HG02678 (cell line): Measurements from ENCODE around the gene MACF1.

Experiments
- ATAC-seq: cut with Tn5 transposase; IDR thresholded peaks from one replicate; pipeline ENCODE4 v1.9.1; 2021; ENCODE audit warnings: mild to moderate bottlenecking, moderate library complexity; ENCODE audit not compliant: unreplicated experiment

The MACF1 gene

DNA sequence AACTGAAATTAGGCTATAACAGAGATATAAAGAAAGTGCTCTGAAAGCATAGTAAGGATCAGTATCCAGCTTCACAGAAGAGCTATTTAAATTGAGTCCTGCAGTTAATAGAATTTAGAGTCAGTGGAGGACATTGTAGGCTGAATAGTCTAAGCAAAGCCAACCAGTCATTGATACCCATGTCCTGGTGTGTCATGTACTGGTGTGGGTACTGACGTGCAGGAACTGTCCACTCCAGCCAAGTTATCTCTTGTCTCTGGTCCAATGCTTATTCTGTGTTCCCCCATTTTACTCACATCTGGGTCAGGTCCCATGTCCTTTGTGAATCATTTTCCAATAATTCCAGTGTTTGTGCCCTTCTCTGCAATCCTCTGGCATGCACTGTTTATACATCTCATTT is 90.0 kb downstream of the MACF1 start:
- no peak for ATAC-seq

DNA sequence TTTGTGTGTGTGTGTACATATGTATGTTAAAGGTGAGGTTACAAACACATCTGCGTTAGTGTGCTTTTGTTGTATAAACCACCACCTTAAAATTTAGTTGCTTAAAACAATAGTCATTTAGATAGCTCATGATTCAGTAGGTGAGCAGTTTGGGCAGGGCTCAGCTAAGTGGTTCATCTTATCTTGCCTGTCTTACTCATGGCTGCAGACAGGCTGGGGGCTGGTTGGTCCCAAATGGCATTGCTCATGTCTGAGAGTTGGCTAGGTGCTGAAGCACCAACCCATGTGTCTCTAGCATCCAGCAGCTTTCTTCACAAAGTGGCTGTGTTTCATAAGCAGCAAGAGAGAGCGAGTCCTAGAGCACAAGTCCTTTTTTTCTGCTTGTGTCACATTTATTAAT is 91.4 kb downstream of the MACF1 start:
- no peak for ATAC-seq

DNA sequence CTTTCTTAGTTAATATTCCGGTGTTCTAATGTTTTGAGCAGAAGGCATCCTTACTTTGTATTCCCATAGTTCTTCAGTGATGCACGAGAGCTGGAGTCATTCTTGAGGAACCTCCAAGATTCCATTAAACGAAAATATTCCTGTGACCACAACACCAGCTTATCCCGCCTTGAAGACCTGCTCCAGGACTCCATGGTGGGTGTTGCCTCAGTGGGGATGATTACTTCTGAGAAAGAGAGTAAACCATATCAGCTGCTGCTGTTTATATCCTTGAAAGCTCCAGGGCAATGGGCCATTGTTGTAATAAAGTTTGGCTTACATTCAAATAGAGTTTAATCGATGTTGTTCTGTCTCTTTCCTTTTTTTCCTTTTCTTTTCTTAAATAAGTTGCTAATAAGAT is 93.1 kb downstream of the MACF1 start:
- ATAC-seq = no peak

DNA sequence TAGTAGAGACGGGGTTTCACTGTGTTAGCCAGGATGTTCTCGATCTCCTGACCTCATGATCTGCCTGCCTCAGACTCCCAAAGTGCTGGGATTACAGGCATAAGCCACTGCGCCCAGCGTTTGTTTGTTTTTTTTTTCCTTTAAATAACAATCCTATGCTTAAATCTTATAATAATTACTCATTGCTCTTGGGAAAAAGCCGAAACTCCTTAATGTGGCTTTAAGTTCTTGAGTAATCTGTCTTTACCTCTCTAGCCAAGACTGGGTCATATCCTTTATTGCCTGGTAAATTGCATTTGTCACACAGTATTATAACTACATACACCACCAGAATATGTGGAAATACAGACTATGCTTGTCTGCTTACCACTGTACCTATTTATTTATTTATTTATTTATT is 97.1 kb downstream of the MACF1 start:
- no peak for ATAC-seq

DNA sequence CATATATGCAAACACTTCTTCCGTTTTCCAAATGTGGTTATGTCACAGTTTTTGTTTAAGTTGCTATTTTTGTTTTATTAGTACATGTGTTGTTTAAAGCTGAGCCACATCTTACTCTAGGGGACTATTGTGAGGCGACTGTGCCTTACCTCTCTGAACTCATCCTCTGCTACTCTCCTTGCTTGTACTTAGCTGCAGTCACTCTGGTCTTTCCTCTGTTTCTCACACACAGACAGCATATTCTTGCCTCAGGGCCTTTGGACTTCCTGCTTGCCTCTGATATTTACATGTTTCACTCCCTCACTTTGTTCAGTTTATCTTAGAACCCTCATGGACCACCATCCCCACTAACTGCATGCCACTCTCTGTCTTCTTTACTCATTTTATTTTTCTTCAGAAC is 101.1 kb downstream of the MACF1 start:
- ATAC-seq = no peak

DNA sequence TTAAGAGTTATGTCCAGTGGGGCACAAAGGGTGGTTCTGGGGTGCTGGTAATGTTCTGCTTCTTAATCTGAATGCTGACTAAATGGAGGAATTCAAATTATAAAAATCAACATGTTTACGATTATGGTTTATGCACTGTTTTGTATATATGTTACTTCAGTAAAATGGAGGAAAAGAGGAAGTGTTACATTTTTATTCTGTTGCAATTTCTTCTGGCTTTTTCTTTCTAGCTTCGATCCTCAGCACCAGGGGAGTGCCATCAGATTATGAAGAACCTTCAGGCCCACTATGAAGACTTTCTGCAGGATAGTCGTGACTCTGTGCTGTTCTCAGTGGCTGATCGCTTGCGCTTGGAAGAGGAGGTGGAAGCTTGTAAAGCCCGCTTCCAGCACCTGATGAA is 105.5 kb downstream of the MACF1 start:
- no peak for ATAC-seq

DNA sequence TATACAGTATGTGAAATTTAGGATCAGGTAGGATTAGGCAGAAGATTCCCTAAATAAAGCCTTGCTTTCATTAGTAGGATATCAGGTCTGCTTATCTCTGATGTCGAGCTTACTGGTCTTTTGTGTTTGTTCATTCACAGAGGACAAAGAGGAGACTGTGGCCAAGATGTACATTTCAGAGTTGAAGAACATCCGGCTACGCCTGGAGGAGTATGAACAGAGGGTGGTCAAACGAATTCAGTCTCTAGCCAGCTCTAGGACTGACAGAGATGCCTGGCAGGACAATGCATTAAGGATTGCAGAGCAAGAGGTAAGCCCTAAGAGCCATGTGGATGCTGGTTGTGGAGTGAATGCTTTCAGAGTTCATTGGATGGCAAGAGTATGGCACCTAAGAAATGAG is 106.2 kb downstream of the MACF1 start:
- no peak for ATAC-seq

DNA sequence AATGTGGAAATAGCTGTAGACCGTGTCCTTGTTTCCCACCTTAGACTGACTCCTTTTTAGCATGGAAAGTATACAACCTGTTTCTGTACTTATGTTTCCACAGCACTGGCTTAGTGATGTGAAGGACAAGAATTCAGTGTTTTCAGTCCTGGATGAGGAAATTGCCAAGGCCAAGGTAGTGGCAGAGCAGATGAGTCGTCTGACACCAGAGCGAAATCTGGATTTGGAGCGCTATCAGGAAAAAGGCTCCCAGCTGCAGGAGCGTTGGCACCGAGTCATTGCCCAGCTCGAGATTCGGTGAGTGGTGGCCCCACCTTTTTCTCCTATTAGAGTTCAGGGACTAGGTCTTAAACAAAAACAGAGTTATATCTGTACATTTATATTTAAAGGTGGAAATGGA is 112.6 kb downstream of the MACF1 start:
- no peak for ATAC-seq

DNA sequence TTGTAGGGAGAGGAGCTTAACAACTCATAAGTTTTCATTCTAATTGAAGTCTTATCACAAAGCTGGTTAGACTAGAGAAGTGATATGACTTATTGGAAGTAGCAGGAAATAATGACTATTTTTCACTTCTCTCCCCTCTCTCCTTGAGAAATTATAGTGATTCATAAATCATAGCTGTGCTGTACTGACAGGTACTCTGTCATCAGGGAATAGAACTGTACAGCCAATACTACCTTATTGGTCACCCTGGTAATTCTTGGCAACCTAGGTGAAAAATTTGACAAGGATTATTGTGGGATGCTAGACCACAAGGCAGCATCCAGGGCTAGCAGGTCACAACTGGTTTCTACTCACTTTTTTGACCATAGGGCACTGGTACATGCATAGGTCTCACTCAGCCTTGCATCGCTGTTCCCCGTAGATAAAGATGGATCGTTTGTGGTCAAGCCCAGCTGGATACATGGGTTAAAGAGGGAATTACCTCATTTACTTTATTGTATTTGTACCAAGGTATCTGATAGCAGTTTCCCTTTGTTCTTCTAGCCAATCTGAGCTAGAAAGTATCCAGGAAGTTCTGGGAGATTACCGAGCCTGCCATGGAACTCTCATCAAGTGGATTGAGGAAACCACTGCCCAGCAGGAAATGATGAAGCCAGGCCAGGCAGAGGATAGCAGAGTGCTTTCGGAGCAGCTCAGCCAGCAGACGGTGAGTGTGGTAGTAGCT is 113.6 kb downstream of the MACF1 start:
- ATAC-seq = no peak

DNA sequence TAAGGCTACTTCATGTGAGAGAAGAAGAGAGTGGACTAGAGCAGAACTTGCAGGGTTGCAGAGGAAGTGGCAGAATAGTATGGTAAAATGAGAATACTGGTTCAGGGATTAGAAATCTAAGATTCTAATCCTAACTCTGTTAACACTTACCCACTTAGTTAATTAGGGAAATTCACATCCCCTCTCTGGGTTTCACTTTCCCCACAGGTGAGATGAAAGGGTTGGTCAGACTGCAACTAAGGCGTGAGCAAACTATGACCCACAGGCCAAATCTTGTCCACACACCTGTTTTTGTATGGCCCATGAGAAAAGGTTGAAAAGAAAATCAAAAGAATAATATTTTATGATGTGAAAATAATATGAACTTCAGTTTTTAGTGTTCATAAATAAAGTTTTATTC is 117.5 kb downstream of the MACF1 start:
- peak; percentile 61 for ATAC-seq

DNA sequence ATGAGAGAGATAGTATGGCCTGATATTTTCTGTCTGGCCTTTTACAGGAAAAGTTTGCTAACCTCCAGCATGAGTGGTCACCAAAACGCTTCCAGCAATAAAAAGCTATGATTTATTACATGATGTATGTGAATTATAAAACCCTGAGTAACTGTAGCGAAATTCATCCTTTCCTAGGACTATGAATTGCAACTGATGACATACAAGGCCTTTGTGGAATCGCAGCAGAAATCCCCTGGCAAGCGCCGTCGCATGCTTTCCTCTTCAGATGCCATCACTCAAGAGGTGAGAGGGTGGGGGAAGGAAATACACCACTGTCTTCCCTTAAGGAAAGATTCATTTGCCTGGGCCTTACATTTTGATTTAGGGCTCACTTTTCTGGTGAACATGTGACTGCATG is 117.9 kb downstream of the MACF1 start:
- ATAC-seq = no peak

DNA sequence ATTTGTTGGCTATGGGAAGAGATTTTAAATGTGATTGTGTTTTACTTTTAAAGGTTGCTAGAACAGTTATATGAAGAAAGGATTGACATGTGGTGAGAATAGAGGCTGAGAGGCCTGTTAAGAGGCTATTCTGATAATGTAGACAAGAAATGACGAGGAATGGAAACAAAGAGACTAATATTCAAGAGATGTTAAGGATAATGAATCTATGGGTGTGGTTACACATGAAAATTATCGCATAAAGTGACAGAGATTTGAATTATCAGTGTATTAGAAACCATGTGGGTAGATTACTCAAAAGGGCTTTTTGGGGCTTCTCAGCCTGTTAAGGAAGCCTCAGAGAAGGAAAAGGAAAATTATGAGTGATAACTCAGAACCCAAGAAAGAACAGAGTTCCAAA is 120.4 kb downstream of the MACF1 start:
- ATAC-seq = no peak

DNA sequence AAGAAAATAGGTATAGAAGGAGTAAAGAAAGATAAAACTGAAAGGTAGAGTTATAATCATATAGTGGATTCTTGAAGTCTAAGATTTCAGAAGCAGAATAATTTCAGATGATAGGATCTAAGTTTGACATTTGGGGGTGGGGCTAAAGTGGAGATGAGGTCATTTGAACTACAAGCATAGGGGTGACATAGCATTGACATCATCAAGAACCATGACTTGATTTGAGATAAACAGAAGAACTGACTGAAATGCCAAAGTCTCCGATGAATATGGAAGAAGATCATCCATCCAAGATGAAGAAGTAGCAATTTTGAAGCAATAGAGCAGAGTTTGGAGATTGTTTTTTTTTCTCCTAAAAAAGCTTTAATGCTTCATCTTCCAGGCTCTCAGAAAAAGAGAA is 122.3 kb downstream of the MACF1 start:
- no peak for ATAC-seq

DNA sequence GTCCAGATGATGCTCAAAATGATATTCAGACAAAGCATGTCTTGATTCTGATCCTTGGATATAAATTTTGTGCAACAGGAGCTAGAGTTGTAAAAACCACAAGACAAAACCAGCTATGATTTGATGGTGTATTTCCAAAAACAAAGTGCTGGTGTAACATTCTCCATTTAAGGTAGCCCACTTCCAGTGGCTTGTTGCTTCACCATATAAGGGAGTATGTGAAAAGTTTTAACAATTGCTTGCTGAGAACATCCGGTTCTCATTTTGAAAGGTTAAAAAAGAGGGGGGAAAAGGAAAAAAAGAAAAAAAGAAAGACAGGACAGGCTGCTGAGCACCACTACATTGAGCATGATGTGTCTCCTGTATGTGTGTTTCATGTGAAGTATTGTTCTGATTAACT is 123.6 kb downstream of the MACF1 start:
- no peak for ATAC-seq

DNA sequence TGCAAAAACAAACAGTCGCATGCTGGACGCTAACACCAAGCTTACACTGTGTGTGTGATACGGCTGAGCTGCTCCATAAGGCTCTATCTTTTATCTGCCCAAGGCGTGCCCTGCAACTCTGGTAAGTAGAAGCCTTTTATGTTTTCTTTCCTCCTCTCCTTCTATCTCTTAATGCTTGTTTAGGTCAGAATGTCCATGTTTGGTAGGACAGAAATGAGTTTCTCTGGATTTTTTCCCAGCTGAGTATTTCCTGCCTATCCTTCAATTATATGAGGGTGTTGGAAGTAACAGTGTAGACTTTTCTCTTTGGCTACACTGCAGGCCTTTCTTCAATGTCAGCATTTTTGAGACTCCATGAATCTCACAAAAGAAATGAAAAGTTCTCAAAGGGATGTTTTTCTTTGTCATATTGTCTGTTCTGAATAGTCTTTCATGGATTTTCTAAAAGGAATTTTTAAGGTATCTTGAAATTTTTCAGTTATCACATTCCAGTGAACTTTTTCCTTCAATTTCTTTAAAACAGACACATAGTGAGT is 124.2 kb downstream of the MACF1 start:
- no peak for ATAC-seq

DNA sequence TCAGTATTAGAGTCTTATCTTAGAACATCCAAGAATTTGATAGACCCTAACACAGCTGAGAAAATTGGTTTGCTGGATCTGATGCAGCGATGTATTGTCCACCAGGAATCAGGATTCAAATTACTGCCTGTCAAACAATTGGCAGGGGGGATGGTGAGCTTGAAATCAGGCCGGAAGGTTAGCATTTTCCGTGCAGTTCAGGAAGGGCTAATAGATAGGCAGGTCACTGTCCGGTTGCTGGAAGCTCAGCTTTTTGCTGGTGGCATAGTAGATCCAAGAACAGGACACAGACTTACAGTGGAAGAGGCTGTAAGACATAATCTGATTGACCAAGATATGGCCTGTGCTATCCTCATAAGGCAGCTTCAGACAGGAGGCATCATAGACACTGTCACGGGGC is 127.2 kb downstream of the MACF1 start:
- ATAC-seq = no peak

DNA sequence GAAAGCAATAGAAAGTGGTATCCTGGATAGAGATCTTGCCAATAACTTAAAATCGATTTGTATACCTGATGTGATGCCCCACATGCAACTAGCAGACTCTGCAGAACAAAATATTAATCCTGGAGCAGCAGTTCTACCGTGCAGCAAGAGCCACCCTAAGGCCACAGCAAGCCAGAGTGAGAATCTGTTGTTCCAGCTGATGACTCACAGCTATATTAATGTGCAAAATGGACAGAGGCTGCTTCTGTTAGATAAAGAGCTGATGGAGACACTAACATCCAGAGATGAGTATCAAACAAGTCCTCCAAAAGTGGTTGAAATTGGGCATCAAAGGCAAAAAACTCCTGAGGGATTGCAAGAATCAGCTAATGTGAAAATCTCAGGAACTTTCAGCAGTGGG is 127.8 kb downstream of the MACF1 start:
- no peak for ATAC-seq

DNA sequence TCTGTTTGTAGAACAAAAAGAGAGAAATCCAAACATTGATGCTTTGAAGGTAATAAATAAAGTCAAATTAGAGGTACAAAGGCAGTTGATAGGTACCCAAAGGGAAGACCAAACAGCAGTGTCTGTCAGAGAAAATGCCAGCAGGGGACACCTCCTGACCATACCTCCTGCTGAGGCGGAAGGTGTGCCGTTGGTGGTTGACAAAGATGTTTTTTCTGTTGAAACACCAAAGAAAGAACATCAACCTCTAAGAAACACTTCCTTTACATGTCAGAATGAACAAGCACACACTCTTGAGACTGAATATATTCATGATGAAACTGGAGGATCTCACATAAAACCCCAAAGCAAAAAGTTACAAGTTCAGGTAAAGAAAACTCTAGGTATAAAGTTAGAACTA is 128.3 kb downstream of the MACF1 start:
- no peak for ATAC-seq

DNA sequence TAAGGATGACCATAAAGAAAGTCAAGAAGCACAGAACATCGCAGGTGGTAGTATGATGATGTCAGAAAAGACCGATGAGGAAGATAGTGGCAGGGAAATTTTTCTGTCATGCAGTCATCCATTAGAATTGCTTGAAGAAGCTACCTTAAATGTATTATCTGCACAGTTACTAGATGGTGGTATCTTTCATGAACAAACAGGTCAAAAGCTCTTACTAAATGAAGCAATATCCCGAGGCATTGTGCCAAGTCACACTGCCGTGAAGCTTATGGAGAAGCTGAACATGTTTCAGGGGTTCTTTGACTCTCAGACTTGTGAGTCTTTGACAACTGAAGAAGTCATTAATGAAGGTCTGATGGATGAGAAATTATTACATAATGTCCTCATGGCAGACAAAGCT is 128.8 kb downstream of the MACF1 start:
- no peak for ATAC-seq

DNA sequence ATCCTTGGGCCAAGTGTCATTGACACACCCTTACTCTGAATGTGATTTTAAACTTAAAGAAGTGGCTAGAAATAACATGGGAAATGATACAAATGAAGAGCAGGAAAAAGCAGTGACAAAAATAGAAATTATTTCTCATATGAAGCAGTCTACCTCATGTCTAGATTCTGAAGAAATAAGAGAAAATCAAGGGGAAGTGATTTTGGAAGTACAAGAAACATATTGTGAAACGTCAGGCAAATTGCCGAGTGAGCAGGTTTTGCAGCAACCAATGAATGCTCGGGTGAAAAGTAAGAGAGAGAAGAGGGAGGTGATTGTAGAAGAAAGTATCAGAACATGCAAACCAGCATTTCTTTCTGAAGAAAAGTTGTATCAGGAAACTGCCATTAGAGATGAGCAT is 130.7 kb downstream of the MACF1 start:
- no peak for ATAC-seq

DNA sequence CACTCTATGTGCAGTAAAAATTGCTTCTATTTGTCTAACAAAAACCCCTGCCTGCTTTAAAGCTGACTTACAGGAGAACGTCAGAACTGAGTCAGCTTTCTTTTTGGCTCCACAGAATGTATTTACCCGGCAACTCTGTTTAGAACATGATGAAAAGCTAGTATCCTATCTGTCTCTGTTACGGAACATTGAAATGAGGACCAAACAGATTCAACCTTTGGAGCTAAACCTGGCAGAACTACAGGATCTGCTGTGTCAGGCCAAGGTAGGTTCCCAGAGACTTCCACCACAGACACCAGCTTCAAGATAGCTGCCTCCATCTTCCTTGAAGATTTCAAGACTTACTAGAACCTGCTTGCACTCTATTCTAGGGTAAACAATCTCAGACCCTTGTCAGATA is 132.6 kb downstream of the MACF1 start:
- ATAC-seq = no peak

DNA sequence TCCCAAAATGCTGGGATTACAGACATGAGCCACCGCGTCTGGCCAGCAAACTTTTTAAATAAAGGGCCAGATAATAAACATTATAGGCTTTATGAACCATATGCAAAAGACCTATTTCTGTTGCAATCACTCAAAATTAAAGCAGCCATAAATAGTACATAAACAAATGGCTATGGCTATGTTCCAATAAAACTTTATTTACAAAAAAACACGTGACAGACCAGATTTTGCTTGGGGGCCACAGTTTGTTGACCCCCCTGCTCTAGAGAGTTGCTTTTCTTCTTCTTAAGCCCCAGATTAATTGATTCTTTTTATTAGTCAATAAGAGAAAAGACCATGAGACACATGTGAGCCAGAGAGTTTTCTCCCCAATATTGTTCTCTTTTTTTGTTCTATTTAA is 138.3 kb downstream of the MACF1 start:
- ATAC-seq = no peak
